GOT3 (cell line): ENCODE results near the gene WASF1.
"Not testable (repeated sequence)": the region's sequence is repeated elsewhere in the genome, so short reads cannot be mapped to it uniquely, and the experiment has no call there.

Experiments
- DNase-seq: peaks from one replicate; lab custom pipeline; 2025; ENCODE audit warnings: mixed read lengths; lab: John Stamatoyannopoulos, UW

WASF1 gene

DNA sequence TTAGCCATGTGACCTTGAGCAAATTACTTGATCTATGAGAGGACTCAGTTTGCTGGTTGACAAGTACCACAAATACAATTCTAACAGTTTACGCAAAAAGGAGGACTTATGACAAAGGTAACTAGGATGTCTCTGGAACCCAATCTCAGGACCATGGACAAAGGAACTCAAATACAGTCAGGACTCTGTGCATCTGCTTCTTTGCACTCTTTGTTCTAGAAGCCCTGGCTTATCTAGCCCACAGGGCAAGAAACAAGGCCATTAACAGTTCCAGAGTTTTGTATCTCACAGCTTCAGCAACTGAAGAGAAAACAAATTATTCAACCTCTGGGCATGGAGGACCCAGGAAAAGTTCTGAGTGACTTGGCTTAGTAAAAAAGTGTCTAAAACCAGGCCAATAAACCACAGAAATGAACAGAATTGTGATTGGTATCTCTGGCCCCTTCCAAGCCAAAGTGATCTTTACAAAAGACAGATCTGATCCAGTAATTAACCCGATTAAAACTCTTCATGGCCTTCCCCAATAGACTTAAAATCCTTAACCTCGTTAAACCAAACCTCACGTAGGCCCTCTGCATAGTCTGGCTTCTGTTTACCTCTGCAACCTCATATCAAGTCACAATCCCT lies 5.9 kb downstream of the WASF1 start:
- DNase-seq: no peak

DNA sequence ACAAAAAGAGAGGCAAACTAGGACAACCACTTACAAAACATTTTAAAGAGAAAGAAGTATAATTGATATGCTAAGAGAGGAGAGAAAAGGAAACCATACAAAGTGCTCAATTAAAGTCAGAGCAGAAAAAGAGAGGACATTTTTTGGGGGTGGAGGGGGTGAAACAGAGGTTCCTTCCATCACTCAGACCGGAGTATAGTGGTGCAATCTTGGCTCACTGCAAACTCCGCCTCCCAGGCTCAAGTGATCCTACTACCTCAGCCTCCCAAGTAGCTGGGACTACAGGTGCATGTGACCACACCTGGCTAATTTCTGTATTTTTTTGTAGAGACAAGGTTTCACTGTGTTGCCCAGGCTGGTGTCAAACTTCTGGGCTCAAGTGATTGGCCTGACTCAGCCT lies 9.4 kb downstream of the WASF1 start:
- no peak for DNase-seq

DNA sequence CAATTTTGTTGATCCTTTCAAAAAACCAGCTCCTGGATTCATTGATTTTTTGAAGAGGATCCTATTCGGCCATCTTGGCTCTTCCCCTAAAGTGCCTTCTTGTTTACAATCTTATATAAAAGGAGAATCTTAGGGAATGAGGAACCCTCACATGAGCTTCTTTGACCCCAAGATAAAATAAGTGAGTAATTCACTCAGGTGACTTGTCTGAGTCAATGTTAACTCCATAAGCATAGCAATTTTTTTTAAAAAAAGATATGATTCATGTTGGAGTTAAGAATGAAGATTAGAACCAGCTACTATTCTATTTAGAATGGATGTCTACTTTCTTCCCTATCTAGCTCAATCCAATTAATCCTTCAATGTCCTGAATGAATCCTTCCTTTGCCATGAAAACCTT lies 21.0 kb downstream of the WASF1 start:
- DNase-seq: no peak

DNA sequence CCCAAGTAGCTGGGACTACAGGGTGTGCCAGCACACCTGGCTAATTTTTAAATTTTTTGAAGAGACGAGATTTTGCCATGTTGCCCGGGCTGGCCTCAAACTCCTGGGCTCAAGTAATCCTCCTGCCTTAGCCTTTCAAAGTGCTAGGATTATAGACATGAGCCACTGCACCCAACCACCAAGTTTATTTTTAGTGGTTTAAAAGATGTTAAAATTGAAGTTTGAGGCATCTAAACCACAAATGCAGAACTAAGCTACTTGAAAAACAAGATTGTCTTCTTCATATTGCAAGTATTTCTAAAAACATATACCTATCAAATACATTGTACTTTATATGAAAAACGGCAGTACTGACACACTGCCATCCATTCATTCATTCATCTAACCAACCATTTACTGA lies 31.6 kb downstream of the WASF1 start:
- DNase-seq: no peak

DNA sequence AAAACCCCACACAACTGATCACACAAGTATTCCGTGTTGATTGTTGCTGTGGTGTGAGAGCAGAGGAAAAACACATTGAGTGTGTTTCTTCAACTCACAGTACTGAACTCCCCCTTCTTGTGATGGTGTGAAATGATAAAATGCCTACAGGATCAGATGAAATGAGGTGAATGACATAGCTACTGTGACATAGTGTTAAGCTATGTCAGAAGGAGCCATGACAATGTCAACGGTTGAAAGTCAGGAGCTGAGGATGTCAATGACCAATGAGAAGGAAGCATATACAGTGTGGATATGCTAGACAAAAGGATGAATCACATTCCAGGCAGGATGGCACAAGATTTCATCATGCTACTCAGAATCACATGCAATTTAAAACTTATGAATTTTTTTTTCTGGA lies 38.8 kb downstream of the WASF1 start:
- no peak for DNase-seq

DNA sequence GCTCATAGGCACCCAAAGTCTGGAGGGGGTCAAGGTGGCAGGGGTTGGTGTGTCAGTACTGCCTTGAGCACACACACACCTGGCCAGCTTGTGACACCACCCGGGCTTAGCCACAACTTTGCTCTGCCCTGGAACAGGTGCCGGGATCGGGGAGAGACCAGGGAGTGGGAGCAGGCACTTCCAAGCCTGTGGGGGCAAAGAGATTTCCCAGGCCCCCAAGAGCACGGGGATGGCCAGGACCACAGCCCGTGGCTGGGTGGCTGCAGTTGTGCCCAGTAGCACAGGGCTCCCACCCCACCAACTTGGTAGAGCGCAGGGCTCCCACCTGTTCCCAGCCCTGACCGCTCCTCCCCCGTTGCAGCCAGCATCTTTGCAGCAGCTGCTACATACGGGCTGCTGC lies 40.4 kb downstream of the WASF1 start:
- no peak for DNase-seq

DNA sequence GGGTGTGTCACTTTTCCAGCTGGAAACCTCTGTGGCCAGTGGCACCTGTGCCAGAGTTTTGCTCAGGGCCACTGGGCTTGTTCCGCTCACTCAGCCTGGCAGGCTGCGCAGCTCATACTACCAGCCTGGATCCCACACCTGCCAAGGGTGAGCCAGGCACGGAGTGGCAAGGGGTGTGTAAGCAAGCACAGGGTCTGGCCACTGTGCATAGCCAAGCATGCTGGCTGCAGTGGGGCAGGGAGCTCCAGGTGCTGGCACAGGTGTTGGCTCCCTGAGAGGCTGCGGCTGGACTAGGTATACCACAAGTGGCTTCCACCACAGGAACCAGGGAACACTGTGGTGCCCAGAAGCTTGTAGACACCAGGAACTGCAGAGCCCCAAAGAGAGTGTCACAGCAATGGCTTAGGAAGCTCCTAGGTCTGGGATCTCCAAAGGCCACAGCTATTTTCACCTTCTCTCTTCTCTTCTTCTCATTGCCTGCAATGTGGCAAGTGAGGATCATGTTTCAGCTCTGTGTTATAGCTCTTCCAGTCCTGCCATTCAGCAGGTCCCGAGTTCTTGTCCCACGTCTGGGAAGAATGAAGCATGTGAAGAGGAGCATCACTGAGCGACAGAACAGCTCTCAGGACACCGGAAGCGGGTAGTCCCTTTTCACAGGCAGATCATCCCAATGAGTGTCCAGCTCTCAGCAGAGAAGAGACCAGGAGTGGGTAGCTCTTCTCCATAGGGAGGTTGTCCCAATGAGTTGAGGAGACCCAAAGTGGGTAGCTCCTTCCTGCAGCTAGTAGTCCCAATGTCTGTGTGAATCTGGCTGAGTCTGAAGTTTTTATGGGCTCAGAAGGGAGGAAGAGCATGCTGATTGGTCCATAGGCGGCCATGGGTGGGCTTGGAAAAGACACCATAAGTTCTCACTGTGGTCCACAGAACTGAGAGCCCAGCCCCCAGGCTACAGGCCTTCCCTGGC lies 41.3 kb downstream of the WASF1 start:
- DNase-seq: no peak

DNA sequence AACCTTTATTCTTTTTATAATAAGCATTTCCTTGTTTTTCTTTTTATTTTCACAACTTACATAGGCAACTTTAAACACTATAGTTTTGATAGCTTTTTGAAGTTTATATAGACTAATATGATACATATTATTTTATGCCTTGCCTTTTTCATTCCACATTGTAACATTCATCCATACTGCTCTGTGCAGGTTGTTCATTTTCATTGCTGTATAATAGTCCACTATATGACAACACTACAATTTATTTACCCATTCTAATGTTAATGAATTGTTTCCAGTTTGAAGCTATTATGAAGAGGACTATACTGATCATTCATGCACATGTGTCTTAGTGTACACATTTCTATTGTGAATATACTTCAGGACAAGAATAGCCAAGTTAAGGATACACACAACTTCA lies 49.1 kb downstream of the WASF1 start:
- DNase-seq: no peak

DNA sequence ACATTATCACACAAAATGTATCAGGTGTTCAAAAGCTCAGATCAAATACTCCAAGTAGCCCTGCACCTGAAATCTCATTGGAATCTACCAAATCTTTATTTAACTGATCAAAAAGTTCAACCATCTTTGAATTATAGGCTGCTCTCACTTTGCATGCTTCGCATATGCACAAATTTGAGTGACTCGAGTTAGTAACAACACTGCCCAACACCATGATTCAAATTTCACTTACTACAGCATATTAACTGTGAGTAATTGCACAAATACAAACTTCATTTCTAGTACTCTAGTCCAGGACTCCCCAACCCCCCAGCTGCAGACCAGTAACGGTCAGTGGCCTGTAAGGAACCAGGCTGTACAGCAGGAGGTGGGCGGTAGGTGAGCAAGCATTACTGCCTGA lies 51.1 kb downstream of the WASF1 start:
- DNase-seq: no peak

DNA sequence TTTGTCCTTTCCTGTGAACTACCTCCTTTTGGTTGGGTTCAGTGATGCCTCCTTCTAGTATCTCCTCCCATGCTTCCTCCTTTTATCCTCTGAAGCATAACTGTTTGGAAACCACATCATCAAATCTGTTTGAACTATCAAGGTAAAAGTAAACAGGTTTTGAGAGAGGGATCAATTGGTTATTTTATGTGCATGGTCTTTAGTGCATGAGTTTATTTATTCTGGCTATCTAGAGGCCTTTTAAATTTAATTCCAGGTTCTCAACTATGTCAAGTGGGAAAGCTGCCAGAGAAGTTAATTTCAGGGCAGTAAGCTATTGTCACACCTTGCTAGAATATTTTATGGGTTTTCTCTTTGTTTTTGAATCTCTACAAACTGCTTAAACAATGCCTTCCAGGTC lies 54.1 kb downstream of the WASF1 start:
- no peak for DNase-seq

DNA sequence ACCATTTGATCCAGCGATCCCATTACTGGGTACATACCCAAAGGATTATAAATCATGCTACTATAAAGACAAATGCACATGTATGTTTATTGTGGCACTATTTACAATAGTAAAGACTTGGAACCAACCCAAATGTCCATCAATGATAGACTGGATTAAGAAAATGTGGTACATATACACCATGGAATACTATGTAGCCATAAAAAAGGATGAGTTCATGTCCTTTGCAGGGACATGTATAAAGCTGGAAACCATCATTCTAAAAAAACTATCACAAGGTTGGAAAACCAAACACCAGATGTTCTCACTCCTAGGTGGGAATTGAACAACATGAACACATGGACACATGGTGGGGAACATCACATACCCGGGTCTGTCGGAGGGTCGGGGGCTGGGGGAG lies 57.8 kb downstream of the WASF1 start:
- not testable (repeated sequence) for DNase-seq

DNA sequence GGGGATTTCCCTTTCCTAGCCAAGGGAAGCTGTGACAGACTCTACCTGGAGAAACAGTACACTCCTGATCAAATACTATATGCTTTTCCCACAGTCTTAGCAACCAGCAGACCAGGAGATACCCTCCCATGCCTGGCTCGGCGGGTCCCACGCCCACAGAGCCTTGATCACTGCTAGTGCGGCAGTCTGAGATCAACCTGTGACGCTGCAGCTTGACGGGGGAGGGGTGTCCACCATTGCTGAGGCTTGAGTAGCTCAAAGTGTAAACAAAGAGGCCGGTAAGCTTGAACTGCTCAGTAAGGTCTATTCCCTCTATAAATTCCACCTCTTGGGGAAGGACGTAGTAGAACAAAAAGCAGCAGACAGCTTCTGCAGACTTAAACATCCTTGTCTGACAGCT lies 63.2 kb downstream of the WASF1 start:
- no peak for DNase-seq

DNA sequence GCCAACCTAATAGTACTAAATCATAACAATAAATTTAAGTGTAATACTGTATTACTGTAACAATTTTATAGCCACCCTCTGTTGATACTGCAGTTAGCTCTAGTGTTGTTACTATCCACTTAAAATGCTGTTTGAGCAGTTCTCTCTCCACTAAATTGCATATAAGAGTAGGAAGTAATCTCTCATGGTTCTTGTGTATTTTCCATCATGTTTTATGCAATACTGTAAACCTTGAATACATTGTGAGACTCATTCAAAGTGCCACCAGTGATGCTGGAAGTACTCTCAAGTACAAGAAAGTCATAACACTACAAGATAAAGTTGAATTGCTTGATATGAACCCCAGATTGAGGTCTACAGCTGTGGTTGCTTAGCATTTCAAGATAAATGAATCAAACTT lies 65.5 kb downstream of the WASF1 start:
- DNase-seq: no peak

DNA sequence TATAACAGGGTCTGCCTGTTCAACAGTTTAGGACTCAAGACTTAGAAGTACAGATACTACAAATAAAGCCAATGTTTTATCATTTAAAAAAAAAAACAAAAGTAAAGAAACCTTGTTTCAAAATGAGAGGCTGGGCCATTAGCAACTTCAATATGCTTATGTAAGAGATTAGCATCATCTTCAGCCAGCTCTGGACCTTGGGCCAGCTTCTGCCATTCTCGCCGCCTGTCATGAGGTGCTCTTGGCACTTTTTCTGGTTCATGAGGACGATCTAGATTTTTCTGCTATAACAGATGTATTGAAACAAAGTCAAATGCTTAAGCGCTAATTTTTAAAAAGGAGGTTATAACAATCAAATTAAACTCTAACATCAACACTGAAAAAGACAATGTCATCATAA lies 74.2 kb downstream of the WASF1 start:
- no peak for DNase-seq

DNA sequence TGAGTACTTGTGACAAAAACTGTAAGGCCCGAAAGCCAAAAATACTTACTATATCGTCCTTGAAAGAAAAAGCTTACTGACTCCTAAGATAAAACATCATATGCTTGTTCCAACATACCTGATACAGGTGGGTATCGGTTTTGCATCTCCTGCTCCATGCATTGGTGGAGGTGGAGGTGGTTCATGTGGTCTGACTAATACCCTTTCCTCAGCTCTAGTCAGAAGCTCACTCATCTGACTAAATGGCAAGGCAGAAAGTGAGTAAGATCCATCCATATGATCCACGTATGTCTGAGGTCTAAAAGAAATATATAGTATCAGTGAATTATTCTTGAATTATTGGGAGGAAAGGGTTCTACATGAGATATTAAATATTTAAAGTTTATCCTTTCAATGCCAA lies 76.2 kb downstream of the WASF1 start:
- no peak for DNase-seq

DNA sequence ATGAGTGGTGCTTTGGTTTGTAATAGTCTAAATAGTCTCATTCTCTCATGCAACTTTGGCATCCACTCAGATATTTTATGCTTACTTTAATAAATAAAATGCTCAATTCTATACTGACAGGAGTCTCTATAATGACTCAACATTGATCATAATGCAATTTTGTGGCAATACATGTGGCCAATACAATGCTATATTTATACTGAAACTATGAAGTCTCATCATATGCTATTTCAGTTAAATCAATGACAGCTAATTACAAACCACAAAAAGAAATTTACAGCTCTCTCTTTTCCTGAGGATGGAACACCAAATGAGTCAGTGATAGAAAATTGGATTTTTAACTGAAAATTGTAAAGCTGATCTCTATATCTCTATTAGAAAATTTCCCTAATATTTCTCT lies 77.1 kb downstream of the WASF1 start:
- no peak for DNase-seq

DNA sequence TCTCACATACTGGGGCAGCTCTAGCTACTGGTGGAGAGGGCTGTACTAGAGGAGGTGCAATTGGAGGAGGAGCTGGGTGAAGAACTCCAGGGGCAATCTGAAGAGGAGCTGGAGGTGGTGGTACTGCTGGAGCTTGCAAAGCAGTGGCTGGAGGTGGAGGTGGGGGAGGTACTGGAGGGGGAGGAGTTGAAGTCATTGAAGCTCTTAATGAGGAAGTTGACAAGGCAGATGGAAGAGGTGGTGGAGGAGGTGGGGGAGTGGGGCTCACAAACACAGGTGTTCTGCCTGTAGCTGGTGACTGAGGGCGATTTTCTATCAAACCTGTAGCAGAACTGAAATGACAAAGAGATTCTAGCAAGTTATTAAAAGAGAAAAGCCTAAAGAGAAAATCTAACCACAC lies 77.6 kb downstream of the WASF1 start:
- DNase-seq: no peak

DNA sequence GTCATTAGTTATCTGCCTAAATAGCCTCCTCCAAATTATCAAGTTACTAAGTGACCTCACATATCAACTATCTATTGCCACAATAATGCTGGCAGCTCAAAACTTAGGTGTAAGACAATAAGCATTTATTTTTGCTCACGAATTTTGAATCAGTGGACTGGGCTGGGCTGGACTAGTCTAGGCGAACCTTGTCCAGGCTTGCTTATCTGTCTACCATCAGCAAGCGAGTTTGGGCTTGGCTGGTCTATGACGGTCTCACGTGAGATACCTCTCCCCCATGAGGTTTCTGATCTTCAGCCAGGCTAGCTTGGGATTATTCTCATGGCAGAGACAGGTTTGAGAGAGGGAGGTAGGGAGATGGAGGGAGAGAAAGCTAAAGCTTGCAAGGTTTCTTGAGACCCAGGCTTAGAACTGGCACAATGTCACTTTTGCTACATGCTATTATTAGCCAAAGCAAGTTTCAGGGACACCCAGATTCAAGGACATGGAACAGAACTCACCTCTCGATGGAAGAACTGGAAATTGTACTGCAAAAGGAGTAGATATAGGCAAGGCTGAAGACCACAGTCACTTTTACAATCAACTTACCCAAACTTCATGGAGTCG lies 80.9 kb downstream of the WASF1 start:
- DNase-seq: no peak

DNA sequence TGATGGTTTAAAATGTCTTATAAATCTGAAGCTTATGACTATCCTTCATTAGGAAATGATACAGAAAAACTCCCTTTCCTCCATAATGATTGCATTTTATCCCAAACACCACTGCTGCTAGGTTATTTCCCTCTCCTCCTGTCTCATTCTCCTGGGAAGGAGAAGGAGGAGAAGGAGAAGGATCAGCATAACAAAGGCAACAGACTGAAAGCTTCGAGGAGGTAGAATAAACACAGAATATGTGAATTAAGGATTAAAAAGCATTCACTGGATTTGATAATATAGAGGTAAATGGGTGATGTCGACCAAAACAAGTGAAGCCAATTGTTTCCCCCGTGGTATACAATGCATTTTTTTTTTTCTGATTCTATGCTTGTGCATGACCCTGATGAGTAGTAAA lies 82.0 kb downstream of the WASF1 start:
- no peak for DNase-seq

DNA sequence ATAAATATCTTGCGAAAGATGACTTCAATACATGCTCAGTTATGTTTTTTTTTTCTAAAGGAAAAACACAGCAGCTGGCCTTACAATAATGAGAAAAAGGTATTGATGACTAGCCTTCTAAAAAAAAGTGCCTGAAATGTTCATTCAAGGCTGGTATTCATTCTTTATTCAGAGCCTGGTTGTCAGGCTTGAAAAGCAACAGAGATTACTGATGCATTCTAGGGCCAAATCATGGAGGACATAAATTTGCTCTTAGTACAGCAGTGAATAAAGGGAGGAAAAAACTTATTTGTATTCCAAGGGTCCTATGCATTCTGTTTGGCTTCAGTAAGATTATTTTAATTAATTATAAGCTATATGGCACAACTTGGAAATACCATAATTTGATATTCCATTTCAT lies 83.5 kb downstream of the WASF1 start:
- DNase-seq: no peak

DNA sequence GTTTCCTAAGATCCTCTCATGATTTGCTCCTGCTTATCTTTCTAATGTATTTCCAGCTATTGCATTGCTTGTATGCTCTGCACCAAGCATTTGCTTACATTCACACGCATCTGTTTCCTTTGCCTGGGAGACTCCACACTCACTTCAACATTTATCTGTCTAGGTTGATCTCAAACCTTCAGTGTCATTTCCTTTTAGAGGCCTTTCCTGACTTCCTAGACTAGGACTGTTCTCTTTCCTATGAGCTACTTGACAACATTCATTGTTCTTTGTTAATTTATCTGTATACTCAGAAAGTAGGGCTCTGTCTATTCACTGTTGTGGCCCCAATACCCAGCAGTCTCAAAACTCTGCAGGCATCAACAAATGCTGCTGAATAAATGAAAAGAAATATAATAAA lies 84.4 kb downstream of the WASF1 start:
- no peak for DNase-seq

DNA sequence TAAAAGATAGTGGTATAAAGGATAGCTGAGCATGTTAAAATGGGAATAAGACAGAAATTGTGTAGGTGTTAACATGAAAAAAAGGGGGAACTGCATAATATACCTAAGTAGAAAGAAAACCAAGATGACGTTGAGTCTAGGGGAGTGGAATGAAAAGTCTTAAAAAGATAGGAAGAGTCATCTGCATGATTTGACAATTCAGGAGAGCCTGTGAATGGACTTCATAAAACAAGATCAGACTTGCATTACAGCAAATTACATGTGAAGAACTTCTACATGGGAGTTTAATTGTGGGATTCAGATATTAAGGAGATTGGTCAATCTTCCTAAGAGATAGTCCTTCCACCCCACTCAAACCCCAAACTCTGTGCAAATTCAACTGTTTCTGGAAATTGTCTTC lies 85.5 kb downstream of the WASF1 start:
- no peak for DNase-seq

DNA sequence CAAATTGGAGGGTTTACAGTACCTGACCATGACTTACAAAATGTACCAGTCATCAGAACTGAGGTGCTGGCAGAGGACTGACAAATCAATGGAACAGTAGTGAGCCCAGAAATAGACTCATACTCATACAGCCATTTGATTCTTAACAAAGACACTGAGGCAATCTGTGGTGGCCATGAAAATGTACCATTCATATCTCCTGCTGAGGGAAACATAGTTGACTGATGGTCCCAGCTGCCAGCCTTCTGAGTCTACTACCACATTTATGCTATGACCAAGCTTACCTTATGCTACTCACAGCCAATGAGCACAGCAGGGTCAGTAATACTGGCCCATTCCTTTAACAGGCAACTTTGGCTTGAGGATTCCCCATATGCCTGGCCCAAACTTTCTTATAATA lies 88.6 kb downstream of the WASF1 start:
- no peak for DNase-seq
